IMR-90 (cell line): ENCODE results near the gene FNBP1L. TPM values are rescaled to one million over a fixed set of nuclear protein-coding genes. Genes with fewer than 3 reads are reported as not detected.

Experiments used
- ATAC-seq: fragments of 200-7000 bp; cut with Tn5 transposase; 2 replicates; pipeline ENCODE4 v1.9.1; 2020; ENCODE audit warnings: low read depth, mild to moderate bottlenecking, moderate library complexity
- BruUV-seq: library from RNA; stranded (reverse); fragments of 400-500 nt; replicated peaks from 2 replicates; lab custom pipeline; 2021; lab: Mats Ljungman, UMichigan
- CTCF ChIA-PET: fragments of 300-600 bp; formaldehyde crosslinking; extraction: SDS; loops from one replicate; lab custom pipeline; 2021; ENCODE audit warnings: antibody characterized with exemption; lab: Yijun Ruan, JAX
- POLR2A ChIA-PET: fragments of 300-600 bp; sonication (Branson Sonifier 250); formaldehyde crosslinking; loops from one replicate; lab custom pipeline; 2022; ENCODE audit warnings: antibody characterized with exemption; ENCODE audit not compliant: unreplicated experiment; lab: Charles Lee
- DNase-seq: peaks from one replicate; pipeline ENCODE4 v3.0.0; 2013
- H2AFZ ChIP-seq: replicated peaks from 2 replicates; pipeline ENCODE3; 2013; ENCODE audit warnings: low read length, mild to moderate bottlenecking; ENCODE audit not compliant: poor library complexity
- H2AK5ac ChIP-seq: 2 replicates; pipeline ENCODE4 v1.6.1; 2013; ENCODE audit warnings: low read depth, low read length, inconsistent platforms
- H2AK9ac ChIP-seq: replicated peaks from 2 replicates; pipeline ENCODE3; 2013; ENCODE audit warnings: mild to moderate bottlenecking, low read depth, low read length, moderate library complexity; ENCODE audit not compliant: poor library complexity
- H2BK120ac ChIP-seq: 2 replicates; pipeline ENCODE4 v1.6.1; 2013; ENCODE audit warnings: low read depth, low read length, inconsistent platforms
- H2BK15ac ChIP-seq: 3 replicates; pipeline ENCODE4 v1.6.1; 2013; ENCODE audit warnings: low read depth, low read length, inconsistent platforms
- H2BK20ac ChIP-seq: 2 replicates; pipeline ENCODE4 v1.6.1; 2013; ENCODE audit warnings: low read depth, mild to moderate bottlenecking, inconsistent platforms, low read length, moderate library complexity
- H2BK5ac ChIP-seq: 2 replicates; pipeline ENCODE4 v1.6.1; 2013; ENCODE audit warnings: mild to moderate bottlenecking, low read depth, low read length, inconsistent platforms; ENCODE audit not compliant: poor library complexity, severe bottlenecking
- H3K14ac ChIP-seq: replicated peaks from 2 replicates; pipeline ENCODE4 v1.6.1; 2013; ENCODE audit warnings: low read depth, low read length, inconsistent platforms
- H3K18ac ChIP-seq: 2 replicates; pipeline ENCODE4 v1.6.1; 2013; ENCODE audit warnings: low read depth, low read length, control low read depth
- H3K23ac ChIP-seq: 2 replicates; pipeline ENCODE4 v1.6.1; 2013; ENCODE audit warnings: low read depth, low read length, inconsistent platforms
- H3K27ac ChIP-seq: 2 replicates; pipeline ENCODE4 v1.5.1; 2013; ENCODE audit warnings: mild to moderate bottlenecking, control low read depth, low read length; ENCODE audit not compliant: insufficient read depth
- H3K27me3 ChIP-seq: 2 replicates; pipeline ENCODE4 v1.6.1; 2013; ENCODE audit warnings: low read length; ENCODE audit not compliant: control insufficient read depth, insufficient read depth
- H3K36me3 ChIP-seq: 2 replicates; pipeline ENCODE4 v1.6.1; 2013; ENCODE audit warnings: low read length, mixed read lengths; ENCODE audit not compliant: control insufficient read depth, insufficient read depth
- H3K4ac ChIP-seq: 2 replicates; pipeline ENCODE4 v1.6.1; 2013; ENCODE audit warnings: low read depth, low read length, inconsistent platforms
- H3K4me1 ChIP-seq: 2 replicates; pipeline ENCODE4 v1.6.1; 2013; ENCODE audit warnings: low read length, mixed read lengths; ENCODE audit not compliant: control insufficient read depth, insufficient read depth
- H3K4me2 ChIP-seq: 2 replicates; pipeline ENCODE4 v1.6.1; 2013; ENCODE audit warnings: low read depth, mild to moderate bottlenecking, control low read depth, low read length, moderate library complexity
- H3K4me3 ChIP-seq: 2 replicates; pipeline ENCODE4 v1.5.1; 2013; ENCODE audit warnings: low read depth, mild to moderate bottlenecking, control low read depth, low read length, moderate library complexity; ENCODE audit not compliant: insufficient read depth
- H3K56ac ChIP-seq: 2 replicates; pipeline ENCODE4 v1.6.1; 2013; ENCODE audit warnings: low read length, inconsistent platforms; ENCODE audit not compliant: insufficient read depth; ENCODE audit errors: extremely low read depth
- H3K79me1 ChIP-seq, 2 experiments: 2 replicates each; pipeline ENCODE4 v1.6.1; 2013; ENCODE audit warnings: low read length in 2 of 2, inconsistent platforms in 1 of 2, low read depth in 1 of 2
- H3K9ac ChIP-seq: 2 replicates; pipeline ENCODE4 v1.6.1; 2013; ENCODE audit warnings: low read depth, low read length, control low read depth
- H3K9me1 ChIP-seq: 2 replicates; pipeline ENCODE4 v1.6.1; 2013; ENCODE audit warnings: low read length, inconsistent platforms; ENCODE audit not compliant: insufficient read depth
- H3K9me3 ChIP-seq: 2 replicates; pipeline ENCODE4 v1.6.1; 2013; ENCODE audit warnings: low read length; ENCODE audit not compliant: control insufficient read depth, insufficient read depth
- H4K20me1 ChIP-seq: 2 replicates; pipeline ENCODE4 v1.6.1; 2013; ENCODE audit warnings: low read length, inconsistent platforms; ENCODE audit not compliant: insufficient read depth
- H4K5ac ChIP-seq: 2 replicates; pipeline ENCODE4 v1.6.1; 2013; ENCODE audit warnings: mild to moderate bottlenecking, low read depth, low read length, control low read depth
- H4K8ac ChIP-seq, 2 experiments: 2 replicates each; pipeline ENCODE4 v1.6.1; 2013; ENCODE audit warnings: low read depth in 2 of 2, low read length in 2 of 2, control low read depth in 1 of 2, inconsistent platforms in 1 of 2
- H4K91ac ChIP-seq: 2 replicates; pipeline ENCODE4 v1.6.1; 2013; ENCODE audit warnings: low read depth, low read length, inconsistent platforms; ENCODE audit not compliant: insufficient read depth
- MAFK ChIP-seq: IDR thresholded peaks from 2 replicates; pipeline ENCODE4 v1.6.1; 2012; ENCODE audit warnings: low read depth, low read length, improper control_type of control experiment
- NFE2L2 ChIP-seq: fragments of 150-350 bp; IDR thresholded peaks from 2 replicates; pipeline ENCODE4 v1.6.1; 2016; ENCODE audit warnings: low read depth, mild to moderate bottlenecking, low read length
- RAD21 ChIP-seq: IDR thresholded peaks from 2 replicates; pipeline ENCODE4 v1.6.1; 2012; ENCODE audit warnings: low read length, improper control_type of control experiment
- WGBS, 2 experiments: methylation state at CpG; one replicate each; pipeline versions ENCODE4 v1.1.5 to v1.1.7; 2013; ENCODE audit warnings: missing lambda C conversion rate in 2 of 2; ENCODE audit not compliant: insufficient read length in 1 of 2; ENCODE audit errors: extremely low coverage in 2 of 2; 5-methylcytosine and 5-hydroxymethylcytosine counted together
- dilution Hi-C: fragments of 300-500 bp; cut with HindIII; formaldehyde crosslinking; loops from one replicate; pipeline ENCODE4 v1.14.3; 2018; ENCODE audit warnings: low sequenced_read_pairs; ENCODE audit not compliant: unreplicated experiment
- in situ Hi-C: fragments of 300-500 bp; cut with MboI; formaldehyde crosslinking; loops from 3 replicates; pipeline ENCODE4 v1.14.3; 2019; ENCODE audit warnings: low sequenced_read_pairs, inconsistent platforms, mixed read lengths
- intact Hi-C: fragments of 100-400 bp; cut with micrococcal nuclease; formaldehyde crosslinking; loops from 2 replicates; pipeline ENCODE4 v1.10.0; 2022
- polyA plus RNA-seq, 3 experiments: library from polyadenylated mRNA; depleted of rRNA; stranded (reverse); fragments of >200 nt; gene quantifications; 2 replicates each; pipeline ENCODE4 v1.2.3, GENCODE V29; 2012; ENCODE audit warnings: low replicate concordance in 1 of 3
- total RNA-seq: library from RNA; depleted of rRNA; stranded (reverse); fragments of >200 nt; gene quantifications from 2 replicates; pipeline ENCODE4 v1.2.3, GENCODE V29; 2012

The FNBP1L gene
- total and polyA plus RNA-seq, 2 of the 4 experiments (the other 2 are of a cell fraction) = 9.3 to 15.2 TPM

GRCh38 chr1:93488207-93488606, 40.3 kb downstream of the FNBP1L start:
- no peak overlapping the region for H3K4me2 ChIP-seq

More at GRCh38 chr1:93488207-93488606, 40.3 kb downstream of the FNBP1L start:
- POLR2A ChIA-PET = no interaction called here
- H4K8ac ChIP-seq = no peak overlapping the region
- H2BK5ac ChIP-seq = no peak overlapping the region
- no peak for ATAC-seq
- no peaks in the 10 kb centered on the region for H3K9me3 ChIP-seq
- no CpG with 5 or more reads among the region's 2 CpGs for WGBS, 2 experiments
- H3K4me3 ChIP-seq = no peak overlapping the region
- H3K4me1 ChIP-seq = no peaks in the 10 kb centered on the region; the same call in 1 of the 2 replicates
- peaks cover 0 to 13% of the 10 kb centered on the region in 2 experiments; a peak in 2 of 4 replicates for H3K79me1 ChIP-seq
- intact Hi-C loops (no loop called here), in situ Hi-C loops (no loop called here), dilution Hi-C loops (no loop called here)
- no peak overlapping the region for H3K23ac ChIP-seq
- H2BK20ac ChIP-seq = no peak overlapping the region
- no peak overlapping the region for H2AK9ac ChIP-seq
- H3K27me3 ChIP-seq = no peaks in the 10 kb centered on the region
- no peaks in the 10 kb centered on the region for H4K20me1 ChIP-seq
- TF ChIP-seq MAFK (no peak), NFE2L2 (no peak), RAD21 (no peak)
- no peak overlapping the region for H3K4ac ChIP-seq
- BruUV-seq = no TSS peak
- CTCF ChIA-PET = no interaction called here
- no peaks in the 10 kb centered on the region for H3K9me1 ChIP-seq
- H2AFZ ChIP-seq = no peak overlapping the region
- no peak overlapping the region for H2AK5ac ChIP-seq
- DNase-seq = no peak
- H3K56ac ChIP-seq = no peak overlapping the region
- H3K36me3 ChIP-seq = no peaks in the 10 kb centered on the region
- no peak overlapping the region for H3K18ac ChIP-seq
- no peak overlapping the region for H4K5ac ChIP-seq
- no peak overlapping the region for H3K14ac ChIP-seq
- no peak overlapping the region for H4K91ac ChIP-seq
- H3K9ac ChIP-seq = no peak overlapping the region
- H2BK120ac ChIP-seq = no peak overlapping the region
- no peak overlapping the region for H3K27ac ChIP-seq
- H2BK15ac ChIP-seq = no peak overlapping the region
